HG03196 (cell line): ENCODE data around the gene FAM43B.

ENCODE experiments used
- ATAC-seq: cut with Tn5 transposase; IDR thresholded peaks from one replicate; pipeline ENCODE4 v1.9.1; 2021; ENCODE audit not compliant: unreplicated experiment

The FAM43B gene

GRCh38 chr1:20589331-20590278 lies 37.2 kb downstream of the FAM43B start:
- ATAC-seq: no peak

GRCh38 chr1:20590306-20590777 lies 38.0 kb downstream of the FAM43B start:
- ATAC-seq: no peak

GRCh38 chr1:20593756-20594155 lies 41.4 kb downstream of the FAM43B start:
- no peak for ATAC-seq

GRCh38 chr1:20594746-20595145 lies 42.4 kb downstream of the FAM43B start:
- ATAC-seq: no peak

GRCh38 chr1:20596106-20596505 lies 43.7 kb downstream of the FAM43B start:
- no peak for ATAC-seq

GRCh38 chr1:20597650-20598049 lies 45.3 kb downstream of the FAM43B start:
- no peak for ATAC-seq

- no peak for ATAC-seq
Observed at GRCh38 chr1:20600156-20600555, 47.8 kb downstream of the FAM43B start.

- ATAC-seq: no peak
Observed at GRCh38 chr1:20601129-20601825, 48.9 kb downstream of the FAM43B start.

- ATAC-seq: no peak
Observed at GRCh38 chr1:20602851-20603450, 50.6 kb downstream of the FAM43B start.

- ATAC-seq: no peak
Observed at GRCh38 chr1:20603504-20604464, 51.4 kb downstream of the FAM43B start.
